PC-3 (cell line): ENCODE data around the gene COL5A2. TPM values are rescaled to one million over a fixed set of nuclear protein-coding genes. Genes with fewer than 3 reads are reported as not detected.

Source experiments
- ATAC-seq: fragments of 200-7000 bp; cut with Tn5 transposase; 2 replicates; pipeline ENCODE4 v1.9.1; 2020; ENCODE audit warnings: mild to moderate bottlenecking, moderate library complexity
- BruUV-seq: library from RNA; stranded (reverse); fragments of 400-500 nt; replicated peaks from 2 replicates; lab custom pipeline; 2021; lab: Mats Ljungman, UMichigan
- CTCF ChIA-PET: fragments of 300-600 bp; sonication (Branson Sonifier 250); formaldehyde crosslinking; loops from one replicate; lab custom pipeline; 2022; ENCODE audit warnings: antibody characterized with exemption; lab: Charles Lee
- POLR2A ChIA-PET: fragments of 300-600 bp; sonication (Branson Sonifier 250); formaldehyde crosslinking; loops from one replicate; lab custom pipeline; 2022; ENCODE audit warnings: antibody characterized with exemption; ENCODE audit not compliant: unreplicated experiment; lab: Charles Lee
- DNase-seq: peaks from one replicate; pipeline ENCODE4 v3.0.0-alpha.2; 2015
- H2AFZ ChIP-seq: fragments of 300-600 bp; sonication (generic); 2 replicates; pipeline ENCODE4 v1.6.0; 2016; ENCODE audit warnings: antibody characterized with exemption, low read length
- H3F3A ChIP-seq: fragments of 300-600 bp; sonication (generic); one replicate; pipeline ENCODE4 v1.6.0; 2017; ENCODE audit warnings: antibody characterized with exemption, low read length, control low read depth, mild to moderate bottlenecking; ENCODE audit not compliant: unreplicated experiment
- H3K27ac ChIP-seq: fragments of 300-600 bp; sonication (generic); 2 replicates; pipeline ENCODE4 v1.5.1; 2016; ENCODE audit warnings: mild to moderate bottlenecking, low read length
- H3K27me3 ChIP-seq: fragments of 300-600 bp; sonication (generic); 2 replicates; pipeline ENCODE4 v1.6.1; 2016; ENCODE audit warnings: low read length, mixed read lengths
- H3K36me3 ChIP-seq: fragments of 300-600 bp; sonication (generic); 2 replicates; pipeline ENCODE4 v1.6.1; 2016; ENCODE audit warnings: low read depth, mixed run types, low read length, mixed read lengths
- H3K4me1 ChIP-seq: fragments of 300-600 bp; sonication (generic); 2 replicates; pipeline ENCODE4 v1.5.1; 2016; ENCODE audit warnings: low read length; ENCODE audit not compliant: insufficient read depth
- H3K4me2 ChIP-seq: fragments of 300-600 bp; sonication (generic); 2 replicates; pipeline ENCODE4 v1.6.0; 2016; ENCODE audit warnings: low read length
- H3K4me3 ChIP-seq: fragments of 300-600 bp; sonication (generic); 2 replicates; pipeline ENCODE4 v1.5.1; 2016; ENCODE audit warnings: mild to moderate bottlenecking, low read length, mixed read lengths
- H3K79me2 ChIP-seq: fragments of 300-600 bp; sonication (generic); 2 replicates; pipeline ENCODE4 v1.6.1; 2017; ENCODE audit warnings: low read length, mixed read lengths
- H3K9ac ChIP-seq: fragments of 300-600 bp; sonication (generic); 2 replicates; pipeline ENCODE4 v1.6.0; 2016; ENCODE audit warnings: mild to moderate bottlenecking, low read length
- H3K9me2 ChIP-seq: fragments of 300-600 bp; sonication (generic); replicated peaks from 2 replicates; pipeline ENCODE4 v1.6.1; 2016; ENCODE audit warnings: mixed run types, low read length, mixed read lengths
- H3K9me3 ChIP-seq: fragments of 300-600 bp; sonication (generic); 2 replicates; pipeline ENCODE4 v1.6.1; 2016; ENCODE audit warnings: low read length, mixed read lengths
- H4K20me1 ChIP-seq: fragments of 300-600 bp; sonication (generic); 2 replicates; pipeline ENCODE4 v1.6.1; 2016; ENCODE audit warnings: low read length, mixed read lengths
- CTCF ChIP-seq: fragments of 300-600 bp; sonication (generic); conservative IDR thresholded peaks from 2 replicates; pipeline ENCODE4 v1.5.1; 2017; ENCODE audit warnings: antibody characterized with exemption, low read depth, mild to moderate bottlenecking, low read length
- EZH2 ChIP-seq: fragments of 300-600 bp; sonication (generic); IDR thresholded peaks from one replicate; pipeline ENCODE4 v1.6.1; 2017; ENCODE audit warnings: antibody characterized with exemption, mild to moderate bottlenecking, low read length; ENCODE audit not compliant: unreplicated experiment
- EZH2phosphoT487 ChIP-seq: fragments of 300-600 bp; sonication (generic); IDR thresholded peaks from 2 replicates; pipeline ENCODE4 v1.6.1; 2018; ENCODE audit warnings: mild to moderate bottlenecking, antibody characterized with exemption, low read length, borderline replicate concordance
- intact Hi-C: fragments of 100-400 bp; cut with micrococcal nuclease; formaldehyde crosslinking; loops from 2 replicates; pipeline ENCODE4 v1.9.0; 2023
- total RNA-seq: library from RNA; depleted of rRNA; stranded (reverse); fragments of >200 nt; gene quantifications from 2 replicates; pipeline ENCODE4 v1.2.3, GENCODE V29; 2014

The COL5A2 gene
- total RNA-seq, 1 experiment from 2014 or later = 56.2 TPM

- no TSS peak for BruUV-seq
- Histone ChIP-seq H3K9me3 (no peaks in the 10 kb centered on the region), H3K4me2 (no peak overlapping the region), H3K27me3 (no peaks in the 10 kb centered on the region), H3F3A (peaks cover 7% of the 10 kb centered on the region), H3K36me3 (no peaks in the 10 kb centered on the region; the same call in 1 of the 2 replicates), H2AFZ (no peak overlapping the region), H3K27ac (peak overlapping the region; percentile 87), H3K9me2 (no peaks in the 10 kb centered on the region), H3K4me3 (no peak overlapping the region), H3K9ac (peak overlapping the region; percentile 53), H3K79me2 (peaks cover 18% of the 10 kb centered on the region), H3K4me1 (peaks cover 56% of the 10 kb centered on the region), H4K20me1 (no peaks in the 10 kb centered on the region)
- ATAC-seq = no peak
- intact Hi-C loops = loop anchor here (5.0 kb wide), 1 partner anchor 33 kb away; no protein-coding TSS in a partner anchor
- TF ChIP-seq EZH2 (no peak), EZH2phosphoT487 (no peak), CTCF (no peak)
- POLR2A ChIA-PET = no interaction called here
- DNase-seq = no peak
- CTCF ChIA-PET = interaction anchor here (0.7 kb wide), 2 partner anchors 14 to 157 kb away, joined by 3 read pairs; no protein-coding TSS in a partner anchor
Measured at GRCh38 chr2:189128970-189129369, 50.6 kb downstream of the COL5A2 start.

GRCh38 chr2:189127756-189128155, 51.8 kb downstream of the COL5A2 start:
- BruUV-seq = no TSS peak
- no peak overlapping the region for H3K9ac ChIP-seq
- CTCF ChIA-PET = no interaction called here

More at GRCh38 chr2:189127756-189128155, 51.8 kb downstream of the COL5A2 start:
- H4K20me1 ChIP-seq = no peaks in the 10 kb centered on the region
- POLR2A ChIA-PET = no interaction called here
- H3K4me2 ChIP-seq = no peak overlapping the region
- DNase-seq (peak; percentile 30), ATAC-seq (peak; percentile 23)
- H3K79me2 ChIP-seq = peaks cover 18% of the 10 kb centered on the region
- peaks cover 7% of the 10 kb centered on the region for H3F3A ChIP-seq
- no peaks in the 10 kb centered on the region for H3K27me3 ChIP-seq
- no peak overlapping the region for H2AFZ ChIP-seq
- TF ChIP-seq EZH2phosphoT487 (no peak), CTCF (no peak), EZH2 (no peak)
- intact Hi-C loops = loop anchor here (5.0 kb wide), 1 partner anchor 35 kb away; no protein-coding TSS in a partner anchor
- H3K9me3 ChIP-seq = no peaks in the 10 kb centered on the region
- no peaks in the 10 kb centered on the region for H3K9me2 ChIP-seq
- no peaks in the 10 kb centered on the region; the same call in 1 of the 2 replicates for H3K36me3 ChIP-seq
- no peak overlapping the region for H3K4me3 ChIP-seq
- peaks cover 64% of the 10 kb centered on the region for H3K4me1 ChIP-seq
- H3K27ac ChIP-seq = 0 out of 2 replicates have a peak overlapping the region, but pooled peaks have one; percentile 87
